Lung (tissue), 12 donors: ENCODE results near the gene ZNF106. TPM values are rescaled to one million over a fixed set of nuclear protein-coding genes. Genes with fewer than 3 reads are reported as not detected.

Experiments
- ATAC-seq: fragments of 200-7000 bp; cut with Tn5 transposase; one replicate; pipeline ENCODE4 v1.9.1; 2020; ENCODE audit warnings: moderate number of reproducible peaks; ENCODE audit not compliant: insufficient read depth, low FRiP score
- DNase-seq, 3 donors: peaks; one replicate each; pipeline ENCODE4 v3.0.0-alpha.2; 2013 to 2017
- H3K27ac ChIP-seq, 2 donors: one replicate each; pipeline ENCODE4 v1.5.1; 2013; ENCODE audit warnings: mild to moderate bottlenecking in 2 of 2, moderate library complexity in 2 of 2, control low read depth in 1 of 2, inconsistent platforms in 1 of 2, low read depth in 1 of 2, low read length in 1 of 2
- H3K27me3 ChIP-seq, 3 donors: one replicate each; pipeline ENCODE4 v1.5.1; 2013; ENCODE audit warnings: low read length in 2 of 3; ENCODE audit not compliant: control insufficient read depth in 3 of 3, insufficient read depth in 3 of 3
- H3K36me3 ChIP-seq, 4 donors: one replicate each; pipeline ENCODE4 v1.5.1; 2013; ENCODE audit warnings: low read length in 4 of 4, mild to moderate bottlenecking in 1 of 4, moderate library complexity in 1 of 4; ENCODE audit not compliant: control insufficient read depth in 4 of 4, insufficient read depth in 4 of 4
- H3K4me1 ChIP-seq, 5 donors: one replicate each; pipeline ENCODE4 v1.5.1; 2013; ENCODE audit warnings: low read length in 5 of 5, mild to moderate bottlenecking in 2 of 5, moderate library complexity in 1 of 5; ENCODE audit not compliant: control insufficient read depth in 5 of 5, insufficient read depth in 5 of 5
- H3K4me3 ChIP-seq: one replicate; pipeline ENCODE4 v1.5.1; 2013; ENCODE audit warnings: mild to moderate bottlenecking, control low read depth, moderate library complexity
- H3K9ac ChIP-seq, 2 donors: one replicate each; pipeline ENCODE4 v1.5.1; 2013; ENCODE audit warnings: low read length in 2 of 2, control low read depth in 1 of 2; ENCODE audit not compliant: insufficient read depth in 1 of 2
- H3K9me3 ChIP-seq, 4 donors: one replicate each; pipeline ENCODE4 v1.5.1; 2013; ENCODE audit warnings: low read length in 3 of 4, mild to moderate bottlenecking in 1 of 4, moderate library complexity in 1 of 4; ENCODE audit not compliant: control insufficient read depth in 4 of 4, insufficient read depth in 3 of 4
- WGBS, 2 donors: extraction: QIAGEN DNeasy Blood & Tissue Kit; methylation state at CpG; one replicate each; pipeline ENCODE4 v1.1.7; 2013; 5-methylcytosine and 5-hydroxymethylcytosine counted together
- polyA plus RNA-seq, 2 donors: library from polyadenylated mRNA; stranded (reverse); fragments of 200-250 nt; gene quantifications; one replicate each; pipeline ENCODE4 v1.2.1, GENCODE V29; 2013
- total RNA-seq, 2 donors: library from RNA; depleted of rRNA in 1 of 2; stranded (reverse); fragments of >200 nt in 1 of 2; gene quantifications; one replicate each; pipeline ENCODE4 v1.2.1, GENCODE V29; 2014 to 2021
- TF ChIP-seq, protein P1 (sequence below): IDR thresholded peaks from 2 replicates; pipeline ENCODE4 v1.5.1; 2012; ENCODE audit warnings: mild to moderate bottlenecking; ENCODE audit errors: control extremely low read depth, extremely low read depth
- donor health status: control.
- donor health status: control.
- donor health status: Bipolar disorder and iron deficiency.
- donor health status: healthy.
- donor health status: DM: yes; HTN: yes; CAD: no.

The ZNF106 gene
- total and polyA plus RNA-seq, 4 donors: 10.9 to 67.5 (median 41.2) TPM

DNA sequence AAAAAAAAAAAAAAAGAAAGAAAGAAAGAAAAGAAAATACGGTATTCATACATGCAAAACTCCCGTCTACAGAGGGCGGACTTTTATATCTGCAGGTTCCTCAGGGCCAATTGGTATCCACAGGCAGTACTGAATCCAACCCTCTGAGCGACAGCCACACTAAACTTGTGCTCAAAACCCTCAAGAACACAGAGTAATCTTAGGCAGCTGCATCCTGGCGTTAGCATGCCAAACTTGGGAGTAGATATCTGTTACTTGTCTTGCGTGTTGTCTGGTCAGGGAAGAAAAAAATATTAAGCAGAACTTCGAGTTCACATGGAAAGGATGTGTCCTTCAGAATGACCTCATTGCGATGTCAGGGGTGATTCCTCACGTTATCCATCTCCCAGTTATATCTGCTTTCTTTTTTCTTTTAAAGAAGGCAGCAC, 17.3 kb upstream of the ZNF106 start:
- no peaks in the 10 kb centered on the region for H3K9me3 ChIP-seq
- no peak overlapping the region for H3K4me3 ChIP-seq
- H3K27ac ChIP-seq: peak overlapping the region in 1 of 2 donors; percentile 14
- peaks cover 0 to 16% (median 4%) of the 10 kb centered on the region in 5 donors for H3K4me1 ChIP-seq
- no peak for ATAC-seq
- DNase-seq: peak; percentile 12 to 32 (median 31)
- H3K27me3 ChIP-seq: no peaks in the 10 kb centered on the region
- peaks cover 0 to 5% (median under 1%) of the 10 kb centered on the region in 4 donors for H3K36me3 ChIP-seq
- 61 to 69% methylated on average over 9 of the region's 9 CpGs for WGBS, 2 donors
- TF ChIP-seq, protein P1, sequence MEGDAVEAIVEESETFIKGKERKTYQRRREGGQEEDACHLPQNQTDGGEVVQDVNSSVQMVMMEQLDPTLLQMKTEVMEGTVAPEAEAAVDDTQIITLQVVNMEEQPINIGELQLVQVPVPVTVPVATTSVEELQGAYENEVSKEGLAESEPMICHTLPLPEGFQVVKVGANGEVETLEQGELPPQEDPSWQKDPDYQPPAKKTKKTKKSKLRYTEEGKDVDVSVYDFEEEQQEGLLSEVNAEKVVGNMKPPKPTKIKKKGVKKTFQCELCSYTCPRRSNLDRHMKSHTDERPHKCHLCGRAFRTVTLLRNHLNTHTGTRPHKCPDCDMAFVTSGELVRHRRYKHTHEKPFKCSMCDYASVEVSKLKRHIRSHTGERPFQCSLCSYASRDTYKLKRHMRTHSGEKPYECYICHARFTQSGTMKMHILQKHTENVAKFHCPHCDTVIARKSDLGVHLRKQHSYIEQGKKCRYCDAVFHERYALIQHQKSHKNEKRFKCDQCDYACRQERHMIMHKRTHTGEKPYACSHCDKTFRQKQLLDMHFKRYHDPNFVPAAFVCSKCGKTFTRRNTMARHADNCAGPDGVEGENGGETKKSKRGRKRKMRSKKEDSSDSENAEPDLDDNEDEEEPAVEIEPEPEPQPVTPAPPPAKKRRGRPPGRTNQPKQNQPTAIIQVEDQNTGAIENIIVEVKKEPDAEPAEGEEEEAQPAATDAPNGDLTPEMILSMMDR: no peak
- peak overlapping the region in 1 of 2 donors; percentile 47 for H3K9ac ChIP-seq

DNA sequence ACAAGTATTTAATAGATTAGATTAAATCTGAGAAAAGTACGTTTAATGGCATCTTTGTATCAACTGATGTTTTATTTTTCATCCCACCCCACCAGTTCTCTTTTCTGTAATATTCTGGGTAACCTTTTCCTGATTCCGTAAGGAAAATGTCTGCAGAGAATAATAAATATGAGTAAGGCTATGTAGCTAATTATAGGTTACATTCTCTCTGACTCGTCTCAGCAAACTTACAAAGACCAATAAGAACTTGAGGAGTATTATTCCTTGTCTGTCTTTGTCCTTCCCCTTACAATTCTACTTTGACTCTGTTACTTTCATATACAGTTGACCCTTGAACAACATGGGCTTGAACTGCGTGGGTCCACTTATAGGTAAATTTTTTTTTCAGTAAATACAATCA, 16.6 kb upstream of the ZNF106 start:
- ATAC-seq: no peak
- no peak for DNase-seq
- WGBS, 2 donors: 86 to 95% methylated on average over 4 of the region's 4 CpGs
- Histone ChIP-seq H3K4me1 (peaks cover 0 to 16% (median 4%) of the 10 kb centered on the region in 5 donors), H3K4me3 (no peak overlapping the region), H3K36me3 (peaks cover 0 to 5% (median 0%) of the 10 kb centered on the region in 4 donors), H3K27me3 (no peaks in the 10 kb centered on the region), H3K9ac (no peak overlapping the region), H3K9me3 (no peaks in the 10 kb centered on the region), H3K27ac (no peak overlapping the region)
- TF ChIP-seq, protein P1: no peak

DNA sequence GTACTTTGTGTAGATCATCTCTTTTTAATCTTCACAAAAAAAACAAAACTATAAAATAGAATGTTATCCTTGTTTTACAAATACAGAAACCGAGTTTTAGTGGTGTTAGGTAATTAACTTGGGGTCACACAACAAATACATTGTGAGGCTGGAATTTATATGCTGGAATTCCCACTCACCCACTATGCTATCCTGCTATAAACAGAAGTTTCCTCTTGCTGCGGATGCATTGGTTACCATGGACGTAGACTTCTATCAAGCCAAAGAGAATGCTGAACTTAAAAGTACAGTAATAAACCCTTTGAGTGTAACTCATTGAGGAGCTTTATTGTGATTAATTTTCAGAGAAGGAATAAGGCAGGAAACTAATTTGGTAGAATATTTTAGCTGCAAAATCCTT, 13.7 kb upstream of the ZNF106 start:
- 66 to 82% methylated on average over 3 of the region's 3 CpGs for WGBS, 2 donors
- Histone ChIP-seq H3K4me1 (peaks cover 0 to 15% (median 6%) of the 10 kb centered on the region in 5 donors), H3K27ac (no peak overlapping the region), H3K4me3 (no peak overlapping the region), H3K36me3 (peaks cover 0 to 5% (median 0%) of the 10 kb centered on the region in 4 donors), H3K9ac (no peak overlapping the region), H3K27me3 (no peaks in the 10 kb centered on the region), H3K9me3 (no peaks in the 10 kb centered on the region)
- TF ChIP-seq, protein P1: no peak
- ATAC-seq: no peak
- DNase-seq: peak in 1 of 3 donors; percentile 14

DNA sequence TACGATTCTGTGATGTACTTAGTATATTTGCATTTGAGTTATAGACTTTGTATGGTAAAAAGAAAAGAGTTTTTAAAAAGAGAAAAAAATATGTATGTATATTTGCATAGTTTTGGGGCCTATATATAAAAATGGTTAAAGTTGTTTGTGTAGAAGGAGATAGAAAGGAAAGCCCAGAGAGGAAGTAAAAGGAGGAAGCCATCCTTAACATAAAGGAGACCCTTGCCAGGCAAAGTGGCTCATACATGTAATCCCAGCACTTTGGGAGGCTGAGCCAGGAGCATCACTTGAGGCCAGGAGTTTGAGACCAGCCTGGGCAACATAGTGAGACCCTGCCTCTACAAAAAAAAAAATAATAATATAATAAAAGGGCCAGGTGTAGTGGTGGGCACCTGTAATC, 12.9 kb upstream of the ZNF106 start:
- peaks cover 0 to 14% (median 6%) of the 10 kb centered on the region in 5 donors for H3K4me1 ChIP-seq
- peaks cover 0 to 5% (median 0%) of the 10 kb centered on the region in 4 donors for H3K36me3 ChIP-seq
- no peaks in the 10 kb centered on the region for H3K9me3 ChIP-seq
- TF ChIP-seq, protein P1: no peak
- H3K4me3 ChIP-seq: no peak overlapping the region
- H3K27ac ChIP-seq: no peak overlapping the region
- H3K27me3 ChIP-seq: no peaks in the 10 kb centered on the region
- no peak for DNase-seq
- 76 to 82% methylated on average over 1 of the region's 1 CpG for WGBS, 2 donors
- ATAC-seq: no peak
- H3K9ac ChIP-seq: no peak overlapping the region
